Parathyroid adenoma (tissue), 2 donors: Measurements from ENCODE around the gene ADORA3.
A peak's percentile ranks its signal among the peaks of the same experiment; 100 is the strongest.

Source experiments
- H2AFZ ChIP-seq: fragments of 300-600 bp; sonication (generic); one replicate; pipeline ENCODE4 v1.7.0; 2017; ENCODE audit warnings: antibody characterized with exemption, mild to moderate bottlenecking
- H3K27ac ChIP-seq: fragments of 300-600 bp; sonication (generic); one replicate; pipeline ENCODE4 v1.7.0; 2017
- H3K27me3 ChIP-seq: fragments of 300-600 bp; sonication (generic); one replicate; pipeline ENCODE4 v1.7.0; 2017; ENCODE audit warnings: low read length; ENCODE audit not compliant: control insufficient read depth, insufficient read depth
- H3K36me3 ChIP-seq: fragments of 300-600 bp; sonication (generic); one replicate; pipeline ENCODE4 v1.7.0; 2017; ENCODE audit warnings: low read length; ENCODE audit not compliant: control insufficient read depth, insufficient read depth
- H3K4me1 ChIP-seq: fragments of 300-600 bp; sonication (generic); one replicate; pipeline ENCODE4 v1.7.0; 2017; ENCODE audit warnings: control low read depth
- H3K4me2 ChIP-seq: fragments of 300-600 bp; sonication (generic); one replicate; pipeline ENCODE4 v1.7.0; 2017; ENCODE audit warnings: low read length
- H3K4me3 ChIP-seq: fragments of 300-600 bp; sonication (generic); one replicate; pipeline ENCODE4 v1.7.0; 2017; ENCODE audit warnings: low read depth, low read length
- H3K79me2 ChIP-seq: fragments of 300-600 bp; sonication (generic); one replicate; pipeline ENCODE4 v1.7.0; 2017; ENCODE audit warnings: control low read depth
- H3K9ac ChIP-seq: fragments of 300-600 bp; sonication (generic); one replicate; pipeline ENCODE4 v1.7.0; 2017; ENCODE audit warnings: mild to moderate bottlenecking
- H3K9me3 ChIP-seq: fragments of 300-600 bp; sonication (generic); one replicate; pipeline ENCODE4 v1.7.0; 2017; ENCODE audit warnings: low read length; ENCODE audit not compliant: control insufficient read depth
- CTCF ChIP-seq: fragments of 300-600 bp; sonication (generic); IDR thresholded peaks from one replicate; pipeline ENCODE4 v1.7.0; 2017; ENCODE audit warnings: antibody characterized with exemption, mild to moderate bottlenecking
- donor health status: primary hyperparathyroidism.

Gene ADORA3

GRCh38 chr1:111481387-111482221 lies 21.8 kb downstream of the ADORA3 start:
- H3K4me2 ChIP-seq: no peak overlapping the region
- H3K79me2 ChIP-seq: no peaks in the 10 kb centered on the region
- peak; percentile 67 for TF ChIP-seq CTCF
- H3K9me3 ChIP-seq: no peaks in the 10 kb centered on the region
- H3K4me1 ChIP-seq: no peaks in the 10 kb centered on the region
- no peak overlapping the region for H3K4me3 ChIP-seq
- H3K36me3 ChIP-seq: no peaks in the 10 kb centered on the region
- H3K9ac ChIP-seq: no peak overlapping the region
- H3K27ac ChIP-seq: no peak overlapping the region
- H3K27me3 ChIP-seq: no peaks in the 10 kb centered on the region
- H2AFZ ChIP-seq: peak overlapping the region; percentile 28

GRCh38 chr1:111480674-111481073 lies 22.8 kb downstream of the ADORA3 start:
- Histone ChIP-seq H3K4me3 (no peak overlapping the region), H3K9ac (no peak overlapping the region), H2AFZ (no peak overlapping the region), H3K36me3 (no peaks in the 10 kb centered on the region), H3K79me2 (no peaks in the 10 kb centered on the region), H3K9me3 (no peaks in the 10 kb centered on the region), H3K27ac (no peak overlapping the region), H3K4me1 (no peaks in the 10 kb centered on the region), H3K4me2 (no peak overlapping the region), H3K27me3 (no peaks in the 10 kb centered on the region)
- TF ChIP-seq CTCF: no peak

- Histone ChIP-seq H3K4me3 (no peak overlapping the region), H3K9me3 (no peaks in the 10 kb centered on the region), H3K27ac (no peak overlapping the region), H3K27me3 (no peaks in the 10 kb centered on the region), H3K9ac (no peak overlapping the region), H3K4me2 (no peak overlapping the region), H3K79me2 (no peaks in the 10 kb centered on the region), H2AFZ (peak overlapping the region; percentile 28), H3K36me3 (no peaks in the 10 kb centered on the region), H3K4me1 (no peaks in the 10 kb centered on the region)
- TF ChIP-seq CTCF: no peak
Measured at GRCh38 chr1:111476761-111477309, 26.6 kb downstream of the ADORA3 start.

GRCh38 chr1:111476214-111476613 lies 27.2 kb downstream of the ADORA3 start:
- Histone ChIP-seq H3K9me3 (no peaks in the 10 kb centered on the region), H3K4me3 (no peak overlapping the region), H3K9ac (no peak overlapping the region), H3K36me3 (no peaks in the 10 kb centered on the region), H3K4me1 (peaks cover 2% of the 10 kb centered on the region), H3K79me2 (no peaks in the 10 kb centered on the region), H3K27me3 (no peaks in the 10 kb centered on the region), H2AFZ (no peak overlapping the region), H3K27ac (no peak overlapping the region), H3K4me2 (no peak overlapping the region)
- TF ChIP-seq CTCF: no peak

- no peak for TF ChIP-seq CTCF
- Histone ChIP-seq H3K9ac (no peak overlapping the region), H3K27ac (no peak overlapping the region), H3K4me1 (peaks cover 6% of the 10 kb centered on the region), H3K9me3 (no peaks in the 10 kb centered on the region), H3K4me3 (no peak overlapping the region), H2AFZ (no peak overlapping the region), H3K4me2 (no peak overlapping the region), H3K27me3 (no peaks in the 10 kb centered on the region), H3K36me3 (no peaks in the 10 kb centered on the region), H3K79me2 (no peaks in the 10 kb centered on the region)
Measured at GRCh38 chr1:111475701-111476100, 27.7 kb downstream of the ADORA3 start.
